ENCODE measurements around the gene SHKBP1.

The SHKBP1 gene

DNA sequence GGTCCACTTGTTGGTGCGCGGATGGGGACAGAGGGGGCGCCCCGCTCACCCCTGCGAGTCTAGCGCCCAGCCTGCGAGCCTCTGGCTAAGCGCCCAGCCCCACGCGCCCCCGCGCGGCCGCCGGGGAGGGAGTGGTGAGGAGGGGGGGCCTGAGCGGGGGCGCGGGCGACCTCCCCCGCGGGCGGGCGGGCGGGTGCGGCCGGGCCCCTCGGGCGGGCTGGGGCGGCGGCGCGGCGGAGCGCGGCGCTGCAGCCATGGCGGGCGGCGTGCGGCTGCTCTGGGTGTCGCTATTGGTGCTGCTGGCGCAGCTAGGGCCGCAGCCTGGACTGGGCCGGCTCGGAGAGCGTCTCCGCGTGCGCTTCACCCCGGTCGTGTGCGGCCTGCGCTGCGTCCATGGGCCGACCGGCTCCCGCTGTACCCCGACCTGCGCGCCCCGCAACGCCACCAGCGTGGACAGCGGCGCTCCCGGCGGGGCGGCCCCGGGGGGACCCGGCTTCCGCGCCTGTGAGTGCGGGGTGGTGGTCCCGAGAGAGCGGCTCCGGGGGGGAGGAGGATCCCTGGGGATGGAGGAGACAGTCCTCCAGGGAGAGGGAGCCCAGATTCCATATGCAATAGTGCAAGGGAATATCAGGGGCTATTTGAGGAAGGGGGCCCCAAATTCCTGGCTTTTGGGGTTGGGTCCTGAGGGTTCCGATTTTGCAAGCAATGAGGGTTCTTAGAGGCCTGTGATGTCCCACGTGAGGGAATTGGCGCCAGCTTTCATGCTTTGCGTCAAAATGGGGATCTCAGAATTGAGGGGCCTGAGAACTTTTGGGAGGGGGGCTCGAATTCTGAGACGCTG is 24.7 kb downstream of the SHKBP1 start, which contains the start of gene LTBP4:
TSS of gene LTBP4 (plus strand) at position 236 of the 841 bp plus-strand sequence. CDS start at position 255, 19 bp downstream.
- DNase-seq, result no peak

DNA sequence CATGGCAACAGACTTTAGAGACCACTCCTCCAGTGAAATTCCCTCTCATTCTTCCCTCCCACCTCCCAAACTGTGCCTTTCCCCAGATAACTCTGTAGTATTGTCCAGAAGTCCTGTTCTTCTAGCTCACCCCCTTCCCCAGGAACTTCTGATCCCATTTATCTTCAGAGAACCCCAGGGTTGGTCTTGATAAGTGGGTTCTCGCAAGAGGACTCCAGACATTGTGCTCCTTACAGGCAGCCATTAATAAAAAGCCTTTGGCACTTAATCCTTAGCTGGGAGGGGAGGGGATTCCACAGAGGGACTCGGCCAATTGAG is 26.4 kb downstream of the SHKBP1 start:
- DNase-seq, result no peak

DNA sequence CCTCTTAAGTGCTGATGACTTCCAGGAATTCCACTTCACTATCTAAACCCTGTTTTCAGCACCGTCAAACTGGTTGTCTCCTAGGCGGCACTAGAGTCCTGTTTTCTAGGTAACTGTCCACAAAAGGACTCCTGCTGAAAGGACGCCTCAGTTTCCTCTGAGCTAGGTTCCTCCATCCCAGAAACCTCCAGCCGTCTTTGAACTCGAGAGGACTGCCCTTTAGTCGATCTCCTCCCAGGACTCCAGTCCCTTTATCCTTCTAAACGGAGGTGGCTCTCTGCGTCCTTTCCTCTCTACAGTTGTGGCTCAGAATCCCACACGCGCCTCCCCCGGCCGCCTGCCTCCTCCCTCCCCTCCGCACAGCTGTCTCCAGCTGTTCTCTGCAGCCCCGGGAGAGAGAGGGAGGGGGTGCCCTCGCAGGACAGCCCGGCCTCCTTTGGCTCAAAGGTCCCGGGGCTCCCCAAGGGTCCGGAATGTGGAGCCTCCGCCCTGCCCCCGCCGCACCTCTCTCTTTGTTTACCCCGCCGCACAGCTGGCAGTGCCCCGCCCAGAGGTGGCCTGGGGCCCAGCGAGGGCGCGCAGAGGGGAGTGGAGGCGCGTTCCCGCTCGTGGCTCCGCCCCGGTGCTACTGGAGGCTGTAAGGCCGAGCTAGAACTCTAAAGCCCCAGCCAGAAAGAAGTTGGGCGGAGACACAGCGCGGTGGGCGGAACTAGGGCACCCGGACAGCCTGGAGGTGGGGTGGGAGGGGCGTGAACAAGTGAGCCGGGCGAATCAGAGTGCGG is 26.9 kb downstream of the SHKBP1 start:
- peak; percentile 93 for DNase-seq

DNA sequence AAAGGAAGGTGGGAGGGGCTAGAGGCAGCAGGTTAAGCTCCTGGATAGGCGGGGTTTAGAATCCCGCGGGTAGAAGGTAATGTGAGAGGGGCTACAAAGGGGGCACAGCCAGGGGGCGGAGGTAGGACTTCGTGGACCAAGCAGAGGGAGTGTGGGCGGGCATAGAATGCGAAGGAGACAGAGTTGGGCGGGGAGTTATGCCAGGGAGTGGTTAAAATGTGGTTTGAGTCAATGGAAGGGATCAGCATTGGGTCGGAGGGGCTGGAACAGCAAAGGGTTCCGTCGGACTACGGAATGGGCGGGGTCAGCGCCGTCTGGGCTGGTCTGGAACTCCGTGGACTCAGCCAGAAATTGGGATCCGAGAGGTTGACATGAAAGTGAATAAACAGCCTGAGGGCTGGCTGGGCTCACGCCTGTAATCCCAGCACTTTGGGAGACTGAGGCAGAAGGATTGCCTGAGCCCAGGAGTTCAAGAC is 27.5 kb downstream of the SHKBP1 start:
- DNase-seq, result no peak

DNA sequence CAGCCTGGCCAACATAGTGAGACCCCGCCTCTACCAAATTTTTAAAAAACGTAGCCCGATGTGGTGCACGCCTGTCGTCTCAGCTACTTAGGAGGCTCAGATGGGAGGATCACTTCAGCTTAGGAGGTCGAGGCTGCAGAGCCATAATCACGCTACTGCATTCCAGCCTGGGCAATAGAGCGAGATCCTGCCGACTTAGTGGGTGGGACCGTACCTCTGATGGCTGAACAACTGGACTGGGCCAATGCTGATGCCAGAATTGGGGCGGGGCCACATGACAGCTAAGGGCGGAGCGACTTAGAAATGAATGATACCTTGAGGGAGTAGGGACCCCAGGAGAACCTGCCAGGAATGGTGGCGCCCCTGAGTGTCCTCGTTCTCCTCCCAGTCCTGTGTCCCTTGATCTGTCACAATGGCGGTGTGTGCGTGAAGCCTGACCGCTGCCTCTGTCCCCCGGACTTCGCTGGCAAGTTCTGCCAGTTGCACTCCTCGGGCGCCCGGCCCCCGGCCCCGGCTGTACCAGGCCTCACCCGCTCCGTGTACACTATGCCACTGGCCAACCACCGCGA is 28.1 kb downstream of the SHKBP1 start:
- no peak for DNase-seq

DNA sequence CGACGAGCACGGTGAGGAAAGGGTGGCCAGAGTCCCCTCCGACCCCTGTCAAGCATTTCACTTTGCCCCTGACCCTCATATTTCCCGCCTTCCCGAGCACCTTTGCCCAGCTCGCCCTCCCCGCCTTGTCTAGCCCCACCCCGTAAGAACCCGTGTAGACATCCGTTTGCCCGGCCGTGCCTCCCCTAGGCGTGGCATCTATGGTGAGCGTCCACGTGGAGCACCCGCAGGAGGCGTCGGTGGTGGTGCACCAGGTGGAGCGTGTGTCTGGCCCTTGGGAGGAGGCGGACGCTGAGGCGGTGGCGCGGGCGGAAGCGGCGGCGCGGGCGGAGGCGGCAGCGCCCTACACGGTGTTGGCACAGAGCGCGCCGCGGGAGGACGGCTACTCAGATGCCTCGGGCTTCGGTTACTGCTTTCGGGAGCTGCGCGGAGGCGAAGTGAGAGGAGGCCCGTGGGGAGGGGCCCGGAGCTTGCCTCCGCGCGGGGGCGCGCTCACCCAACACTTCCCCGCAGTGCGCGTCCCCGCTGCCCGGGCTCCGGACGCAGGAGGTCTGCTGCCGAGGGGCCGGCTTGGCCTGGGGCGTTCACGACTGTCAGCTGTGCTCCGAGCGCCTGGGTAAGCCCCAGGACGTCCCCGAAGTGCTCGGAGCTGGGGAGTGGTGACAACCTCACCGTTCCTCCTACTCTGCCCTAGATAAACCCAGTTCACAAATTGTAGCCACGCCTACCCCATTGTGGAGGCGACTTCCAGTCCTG is 28.7 kb downstream of the SHKBP1 start:
- DNase-seq, result peak; percentile 78

DNA sequence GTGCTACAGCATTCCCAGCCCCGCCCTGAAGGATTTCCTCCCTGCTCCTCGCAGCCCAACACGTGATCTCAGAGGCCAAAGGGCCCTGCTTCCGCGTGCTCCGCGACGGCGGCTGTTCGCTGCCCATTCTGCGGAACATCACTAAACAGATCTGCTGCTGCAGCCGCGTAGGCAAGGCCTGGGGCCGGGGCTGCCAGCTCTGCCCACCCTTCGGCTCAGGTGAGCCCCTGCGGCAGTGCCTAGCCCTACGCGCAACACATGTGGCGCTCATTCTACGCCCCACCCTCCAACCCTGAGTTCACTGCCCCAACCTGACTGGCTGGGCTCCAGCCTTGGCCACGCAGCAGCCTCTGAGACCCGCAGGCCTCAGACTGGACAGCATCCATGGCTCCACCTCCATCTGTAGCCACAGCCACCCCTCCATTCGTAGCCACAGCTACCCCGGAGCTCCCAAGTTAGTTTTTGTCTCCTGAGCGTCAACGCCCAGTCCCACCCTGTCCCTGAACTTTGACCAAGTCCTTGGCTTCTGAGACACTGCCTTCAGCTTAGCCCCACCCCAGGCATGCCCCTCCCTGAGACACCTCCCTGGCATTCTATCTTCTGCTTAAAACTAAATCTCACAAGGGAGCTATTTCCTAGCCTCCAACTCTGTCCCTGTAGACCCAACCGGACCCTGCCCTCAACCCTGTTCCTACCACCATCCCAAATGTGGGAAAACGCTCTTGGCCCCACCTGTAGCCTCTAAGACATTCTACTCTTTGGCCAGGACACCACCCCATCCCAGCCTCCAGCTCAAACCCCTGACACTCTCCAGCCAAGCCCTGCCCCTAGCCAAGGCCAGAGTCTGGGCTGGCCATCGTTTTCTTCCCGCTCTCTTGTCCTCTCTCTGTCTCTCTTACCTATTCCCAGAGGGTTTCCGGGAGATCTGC is 30.9 kb downstream of the SHKBP1 start:
- DNase-seq, result no peak

DNA sequence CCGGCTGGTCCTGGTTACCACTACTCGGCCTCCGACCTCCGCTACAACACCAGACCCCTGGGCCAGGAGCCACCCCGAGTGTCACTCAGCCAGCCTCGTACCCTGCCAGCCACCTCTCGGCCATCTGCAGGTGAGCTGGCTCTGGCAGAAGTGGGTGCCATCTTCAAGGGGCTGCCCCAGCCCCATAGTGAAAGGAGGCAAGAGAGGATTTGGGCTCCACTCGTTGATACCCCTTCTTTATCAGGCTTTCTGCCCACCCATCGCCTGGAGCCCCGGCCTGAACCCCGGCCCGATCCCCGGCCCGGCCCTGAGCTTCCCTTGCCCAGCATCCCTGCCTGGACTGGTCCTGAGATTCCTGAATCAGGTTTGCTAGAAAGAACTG is 31.6 kb downstream of the SHKBP1 start:
- DNase-seq, result no peak

DNA sequence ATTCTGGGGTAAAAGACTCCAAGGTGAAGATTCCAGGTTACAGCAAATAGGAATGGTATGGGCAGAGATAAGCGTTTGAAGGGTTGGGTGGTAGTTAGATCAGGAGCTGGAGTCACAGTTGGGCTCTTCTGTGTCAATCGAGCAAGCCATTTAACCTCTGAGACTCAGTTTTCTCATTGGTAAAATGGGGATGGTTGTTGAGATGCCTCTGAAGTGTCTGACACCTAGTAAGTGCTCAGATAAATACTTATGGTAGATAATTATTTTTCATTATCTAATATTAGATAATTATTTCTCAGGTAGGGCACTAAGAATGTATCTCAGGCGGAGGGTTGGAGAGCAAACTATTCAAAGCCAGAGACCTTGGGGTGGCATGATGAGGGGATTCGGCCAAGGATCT is 32.3 kb downstream of the SHKBP1 start:
- DNase-seq, result no peak

DNA sequence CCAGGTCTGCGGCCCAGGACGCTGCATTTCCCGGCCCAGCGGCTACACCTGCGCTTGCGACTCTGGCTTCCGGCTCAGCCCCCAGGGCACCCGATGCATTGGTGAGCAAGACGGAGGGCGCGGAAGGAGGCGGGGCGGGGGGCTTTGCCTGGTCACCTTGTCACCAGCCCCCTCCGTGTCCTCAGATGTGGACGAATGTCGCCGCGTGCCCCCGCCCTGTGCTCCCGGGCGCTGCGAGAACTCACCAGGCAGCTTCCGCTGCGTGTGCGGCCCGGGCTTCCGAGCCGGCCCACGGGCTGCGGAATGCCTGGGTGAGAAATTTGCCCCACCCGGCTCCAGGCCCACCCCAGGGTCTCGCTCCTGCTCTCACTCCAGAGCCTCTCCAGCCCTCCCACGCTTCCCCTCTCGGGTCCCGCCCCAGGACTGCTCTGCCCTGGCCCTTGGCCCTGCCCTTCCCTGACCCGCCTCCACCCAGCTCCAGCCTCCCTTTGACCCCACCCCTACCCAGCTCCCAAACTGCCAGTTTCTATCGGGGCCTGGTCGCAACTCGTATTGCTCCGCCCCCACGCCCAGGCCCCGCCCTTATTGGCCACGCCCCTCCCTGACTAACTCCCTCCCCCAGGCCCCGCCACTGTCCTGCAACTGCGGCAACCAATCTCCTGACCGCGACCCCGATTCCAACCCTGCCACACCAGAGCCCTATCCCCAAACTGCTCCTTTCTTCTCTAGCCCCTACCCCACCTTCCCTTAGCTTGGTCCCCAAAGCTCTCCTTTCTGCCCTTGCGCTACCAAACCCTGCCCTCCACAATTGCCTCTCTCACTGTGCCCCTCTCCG is 33.1 kb downstream of the SHKBP1 start:
- DNase-seq, result peak; percentile 59

DNA sequence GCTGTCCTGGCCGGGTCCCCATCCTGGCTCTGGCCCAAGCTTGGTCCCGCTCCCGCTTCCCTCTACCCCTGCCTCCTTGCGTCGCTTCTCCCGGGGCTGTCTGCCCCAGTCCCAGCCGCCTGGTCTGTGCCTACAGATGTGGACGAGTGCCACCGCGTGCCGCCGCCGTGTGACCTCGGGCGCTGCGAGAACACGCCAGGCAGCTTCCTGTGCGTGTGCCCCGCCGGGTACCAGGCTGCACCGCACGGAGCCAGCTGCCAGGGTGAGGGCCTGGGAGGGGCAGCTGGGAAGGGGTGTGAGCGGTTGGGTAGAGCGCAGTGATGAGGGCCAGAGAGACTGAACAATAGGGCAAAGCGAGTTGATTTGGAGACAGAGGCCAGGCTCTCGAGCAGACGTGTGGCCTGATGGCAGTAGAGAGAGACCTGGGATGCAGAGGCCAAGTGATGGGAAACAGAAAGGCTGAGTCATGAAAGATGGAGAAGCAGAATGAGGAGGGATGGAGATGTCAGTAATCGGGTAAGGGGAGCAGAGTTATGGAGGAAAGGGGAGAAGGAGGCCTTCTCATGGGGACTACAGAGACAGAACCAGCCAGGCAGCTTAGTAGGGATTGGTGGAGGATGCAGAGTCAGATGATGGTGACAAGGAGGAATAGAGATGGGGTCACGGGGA is 33.9 kb downstream of the SHKBP1 start:
- no peak for DNase-seq

DNA sequence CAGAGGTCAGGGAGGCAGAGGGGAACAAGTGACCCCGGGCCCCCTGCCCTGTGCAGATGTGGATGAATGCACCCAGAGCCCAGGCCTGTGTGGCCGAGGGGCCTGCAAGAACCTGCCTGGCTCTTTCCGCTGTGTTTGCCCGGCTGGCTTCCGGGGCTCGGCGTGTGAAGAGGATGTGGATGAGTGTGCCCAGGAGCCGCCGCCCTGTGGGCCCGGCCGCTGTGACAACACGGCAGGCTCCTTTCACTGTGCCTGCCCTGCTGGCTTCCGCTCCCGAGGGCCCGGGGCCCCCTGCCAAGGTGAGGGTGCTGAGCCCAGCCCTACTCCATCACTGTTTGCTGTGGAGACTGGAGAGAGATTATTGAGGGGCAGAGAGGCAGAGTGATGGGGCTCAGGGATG is 34.4 kb downstream of the SHKBP1 start:
- DNase-seq, result no peak

DNA sequence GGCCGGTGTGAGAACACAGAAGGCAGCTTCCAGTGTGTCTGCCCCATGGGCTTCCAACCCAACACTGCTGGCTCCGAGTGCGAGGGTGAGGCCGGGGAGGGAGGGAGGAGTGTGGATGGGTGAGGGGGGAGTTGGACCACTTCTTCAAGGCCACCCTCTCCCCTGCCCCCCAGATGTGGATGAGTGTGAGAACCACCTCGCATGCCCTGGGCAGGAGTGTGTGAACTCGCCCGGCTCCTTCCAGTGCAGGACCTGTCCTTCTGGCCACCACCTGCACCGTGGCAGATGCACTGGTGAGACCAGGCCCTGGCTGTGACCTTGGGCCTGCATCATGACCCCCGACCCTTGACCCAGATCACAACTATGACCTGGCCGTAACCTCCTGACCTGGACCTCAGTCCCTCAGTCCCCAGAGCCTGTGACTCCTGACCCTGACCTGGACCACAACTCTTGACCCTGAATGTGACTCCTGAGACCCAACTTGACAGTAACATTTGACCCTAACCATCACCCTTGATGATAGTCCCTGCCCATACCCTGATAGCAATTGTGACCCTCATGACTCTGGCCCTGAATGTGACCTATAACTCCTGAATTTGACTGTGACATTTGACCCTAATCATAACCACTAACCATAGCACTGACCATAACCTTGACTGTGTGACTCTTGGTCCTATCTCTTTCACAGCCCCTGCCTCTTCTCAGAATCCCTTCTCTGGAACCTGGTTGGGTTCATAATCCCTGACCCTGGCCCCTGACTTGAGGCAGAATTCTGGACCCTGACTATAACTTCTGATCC is 35.4 kb downstream of the SHKBP1 start:
- DNase-seq, result no peak

DNA sequence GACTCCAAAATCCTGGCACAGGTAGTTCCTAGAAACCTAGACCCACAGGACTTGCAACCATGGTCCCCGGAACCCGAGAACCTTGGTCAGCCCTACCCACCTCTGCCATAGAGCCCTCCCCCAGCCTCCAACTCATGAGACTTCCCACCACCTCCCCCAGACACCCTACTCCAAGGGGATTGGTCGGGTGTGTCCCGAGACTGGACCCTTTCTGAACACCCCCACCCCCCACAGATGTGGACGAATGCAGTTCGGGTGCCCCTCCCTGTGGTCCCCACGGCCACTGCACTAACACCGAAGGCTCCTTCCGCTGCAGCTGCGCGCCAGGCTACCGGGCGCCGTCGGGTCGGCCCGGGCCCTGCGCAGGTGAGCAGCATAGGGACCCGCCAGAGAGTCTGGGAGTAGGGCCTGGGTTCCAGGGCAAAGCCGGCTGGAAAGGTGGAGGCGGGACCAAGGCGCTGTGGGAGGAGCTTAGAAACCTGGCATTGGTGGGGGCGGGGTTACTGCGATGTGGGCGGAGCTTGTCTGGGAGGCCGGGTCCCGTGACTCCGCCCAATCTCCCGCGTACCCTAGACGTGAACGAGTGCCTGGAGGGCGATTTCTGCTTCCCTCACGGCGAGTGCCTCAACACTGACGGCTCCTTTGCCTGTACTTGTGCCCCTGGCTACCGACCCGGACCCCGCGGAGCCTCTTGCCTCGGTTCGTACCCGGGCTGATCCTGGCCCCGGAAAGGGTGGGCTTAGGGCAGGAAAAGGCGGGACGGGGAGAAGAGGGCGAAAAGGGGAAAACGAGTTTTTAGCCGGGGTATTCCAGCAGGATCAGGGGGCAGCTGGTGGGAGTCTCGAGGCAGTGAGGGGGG is 36.4 kb downstream of the SHKBP1 start:
- DNase-seq, result no peak

DNA sequence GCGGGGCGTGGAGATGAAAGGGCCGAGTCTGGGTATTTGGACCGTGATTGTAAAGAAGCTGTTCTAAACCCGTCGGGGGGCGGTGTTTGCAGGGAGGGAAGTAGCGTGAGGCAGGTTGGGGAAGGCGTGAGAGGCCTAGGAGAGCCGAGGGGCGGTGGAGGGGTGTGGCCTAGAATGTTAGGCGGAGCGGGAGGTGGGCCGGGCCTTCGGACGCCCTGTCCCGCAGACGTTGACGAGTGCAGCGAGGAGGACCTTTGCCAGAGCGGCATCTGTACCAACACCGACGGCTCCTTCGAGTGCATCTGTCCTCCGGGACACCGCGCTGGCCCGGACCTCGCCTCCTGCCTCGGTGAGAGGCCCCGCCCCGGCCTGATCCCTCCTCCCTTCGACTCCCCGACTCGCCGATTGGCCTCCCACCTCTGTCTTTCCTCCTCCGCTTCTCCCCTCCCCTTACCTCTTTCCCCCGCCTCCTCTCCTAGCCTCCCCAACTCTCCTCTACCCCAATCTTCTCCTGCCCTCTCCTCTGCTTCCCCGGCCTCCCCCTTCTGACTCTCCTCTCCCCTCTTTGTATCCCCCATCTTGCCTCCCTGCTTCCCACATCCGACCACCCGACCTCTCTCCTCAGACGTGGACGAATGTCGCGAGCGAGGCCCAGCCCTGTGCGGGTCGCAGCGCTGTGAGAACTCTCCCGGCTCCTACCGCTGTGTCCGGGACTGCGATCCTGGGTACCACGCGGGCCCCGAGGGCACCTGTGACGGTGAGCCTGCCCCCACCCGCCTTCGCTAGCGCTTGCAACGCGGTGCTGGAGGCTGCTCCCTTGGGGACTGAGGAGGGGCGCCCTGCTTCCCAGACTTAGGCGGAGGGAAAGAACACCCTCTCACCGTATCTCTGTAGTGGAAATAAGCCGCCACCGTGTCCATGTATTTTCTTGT is 37.3 kb downstream of the SHKBP1 start:
- peak; percentile 56 for DNase-seq

DNA sequence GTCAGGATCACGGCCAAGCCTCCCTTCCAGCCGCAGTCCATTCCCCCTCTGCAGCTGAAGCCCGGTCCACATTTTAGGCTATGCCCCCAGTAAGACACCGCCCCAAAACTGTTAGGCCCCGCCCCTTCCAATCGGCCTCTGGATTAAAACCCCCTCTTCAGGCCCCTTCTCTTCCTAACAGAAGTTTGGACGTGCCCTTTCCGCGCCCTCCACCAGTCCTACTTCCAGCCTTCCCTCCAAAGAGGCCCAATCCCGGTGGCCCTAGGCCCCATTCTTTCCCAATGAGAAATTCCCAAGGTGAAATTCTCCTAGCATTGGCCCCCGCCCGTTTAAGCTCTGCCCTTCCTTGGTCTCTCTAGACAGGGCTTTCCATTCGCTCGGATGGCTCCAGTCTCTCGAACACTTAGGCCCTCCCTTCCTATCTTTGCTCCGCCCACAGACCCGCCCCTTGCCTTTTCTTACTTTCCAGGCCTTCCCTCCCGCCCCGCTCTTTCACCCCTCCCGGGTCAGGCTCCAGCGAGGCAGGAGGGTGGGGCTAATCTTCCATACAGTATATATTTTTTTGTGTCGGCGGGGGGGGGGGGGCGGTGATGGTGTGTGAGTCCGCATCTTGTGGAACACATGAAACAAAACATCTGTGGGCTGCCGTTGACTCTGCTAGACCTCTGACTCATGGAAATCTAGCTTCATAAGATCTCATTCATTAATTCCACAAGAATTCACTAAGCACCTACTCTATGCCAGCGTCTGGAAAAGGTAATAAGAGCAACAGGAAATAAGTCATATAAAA is 38.1 kb downstream of the SHKBP1 start:
- peak; percentile 55 for DNase-seq
